ENCODE results near the gene PRDM15. TPM values are rescaled to one million over a fixed set of nuclear protein-coding genes. Genes with fewer than 3 reads are reported as not detected.

The PRDM15 gene
- total RNA-seq, 2 experiments from 2014 or later: 10.4 to 12.0 TPM

GRCh38 chr21:41765973-41766882 lies 112.9 kb downstream of the PRDM15 start:
- Mint-ChIP-seq H3K4me1 (ENCODE audit: low read depth) (peaks cover 42% of the 10 kb centered on the region), H3K27ac (no peak overlapping the region), H3K9me3 (no peaks in the 10 kb centered on the region), H3K36me3 (ENCODE audit: low read depth) (no peaks in the 10 kb centered on the region), H3K4me3 (peak overlapping the region; percentile 86), H3K27me3 (peaks cover 86% of the 10 kb centered on the region)
- Histone ChIP-seq H3K36me3 (ENCODE audit: insufficient read depth, low read length) (no peaks in the 10 kb centered on the region), H3K4me1 (ENCODE audit: insufficient read depth, low read length) (peaks cover 42% of the 10 kb centered on the region), H3K27me3 (ENCODE audit: control insufficient read depth in 1 of 2, insufficient read depth in 2 of 2, low read length in 2 of 2) (peaks cover 52 to 77% of the 10 kb centered on the region in 2 experiments), H3K27ac (ENCODE audit: low read depth in 1 of 2, low read length in 2 of 2) (no peak overlapping the region), H3K4me3 (ENCODE audit: low read length) (peak overlapping the region; percentile 48), H3K9me3 (ENCODE audit: control insufficient read depth in 1 of 2, insufficient read depth in 1 of 2, low read length in 2 of 2) (peaks cover 0 to 10% of the 10 kb centered on the region in 2 experiments)
- no peak for TF ChIP-seq CTCF (IDR thresholded peaks at IDR 0.05)
- DNase-seq (peak in 1 of 14 experiments; percentile 11), ATAC-seq (ENCODE audit: poor library complexity) (no peak)
- ChIA-PET CTCF (no interaction called here), POLR2A (interaction anchor here (0.8 kb wide), 1 partner anchor 431 kb away, joined by 3 read pairs; no protein-coding TSS in a partner anchor)
- intact Hi-C loops (cut with DNase I, micrococcal nuclease): no loop called here

- Histone ChIP-seq H3K4me1 (ENCODE audit: insufficient read depth, low read length) (peaks cover 49% of the 10 kb centered on the region), H3K27me3 (ENCODE audit: control insufficient read depth in 1 of 2, insufficient read depth in 2 of 2, low read length in 2 of 2) (peaks cover 57 to 85% of the 10 kb centered on the region in 2 experiments), H3K27ac (ENCODE audit: low read depth in 1 of 2, low read length in 2 of 2) (no peak overlapping the region), H3K9me3 (ENCODE audit: control insufficient read depth in 1 of 2, insufficient read depth in 1 of 2, low read length in 2 of 2) (peaks cover 0 to 10% of the 10 kb centered on the region in 2 experiments), H3K36me3 (ENCODE audit: insufficient read depth, low read length) (no peaks in the 10 kb centered on the region), H3K4me3 (ENCODE audit: low read length) (no peak overlapping the region)
- Mint-ChIP-seq H3K9me3 (no peaks in the 10 kb centered on the region), H3K4me1 (ENCODE audit: low read depth) (peaks cover 46% of the 10 kb centered on the region), H3K27me3 (peaks cover 86% of the 10 kb centered on the region), H3K27ac (no peak overlapping the region), H3K36me3 (ENCODE audit: low read depth) (no peaks in the 10 kb centered on the region), H3K4me3 (peak overlapping the region; percentile 49)
- intact Hi-C loops (cut with DNase I, micrococcal nuclease): no loop called here
- ATAC-seq (ENCODE audit: poor library complexity) (no peak), DNase-seq (no peak)
- ChIA-PET CTCF (no interaction called here), POLR2A (interaction anchor here (0.8 kb wide), 1 partner anchor 430 kb away, joined by 3 read pairs; no protein-coding TSS in a partner anchor)
- TF ChIP-seq CTCF (IDR thresholded peaks at IDR 0.05): no peak
Observed at GRCh38 chr21:41765420-41765821, 113.7 kb downstream of the PRDM15 start.

- intact Hi-C loops (cut with DNase I, micrococcal nuclease): no loop called here
- H3K4me3 ChIP-seq (ENCODE audit: low read length): no peak overlapping the region
- no peak for DNase-seq
- peaks cover 0 to 10% of the 10 kb centered on the region in 2 experiments for H3K9me3 ChIP-seq (ENCODE audit: control insufficient read depth in 1 of 2, insufficient read depth in 1 of 2, low read length in 2 of 2)
- H3K4me1 ChIP-seq (ENCODE audit: insufficient read depth, low read length): peaks cover 49% of the 10 kb centered on the region
- peaks cover 86% of the 10 kb centered on the region for H3K27me3 Mint-ChIP-seq
- CTCF ChIA-PET: no interaction called here
- peaks cover 46% of the 10 kb centered on the region for H3K4me1 Mint-ChIP-seq (ENCODE audit: low read depth)
- TF ChIP-seq CTCF (IDR thresholded peaks at IDR 0.05): no peak
- peaks cover 62 to 90% of the 10 kb centered on the region in 2 experiments for H3K27me3 ChIP-seq (ENCODE audit: control insufficient read depth in 1 of 2, insufficient read depth in 2 of 2, low read length in 2 of 2)
- POLR2A ChIA-PET: no interaction called here
- no peak for ATAC-seq (ENCODE audit: poor library complexity)
- H3K36me3 Mint-ChIP-seq (ENCODE audit: low read depth): no peaks in the 10 kb centered on the region
- no peaks in the 10 kb centered on the region for H3K36me3 ChIP-seq (ENCODE audit: insufficient read depth, low read length)
- H3K4me3 Mint-ChIP-seq: peak overlapping the region; percentile 49
- no peak overlapping the region for H3K27ac Mint-ChIP-seq
- no peaks in the 10 kb centered on the region for H3K9me3 Mint-ChIP-seq
- no peak overlapping the region for H3K27ac ChIP-seq (ENCODE audit: low read depth in 1 of 2, low read length in 2 of 2)
Observed at GRCh38 chr21:41764558-41765419, 114.4 kb downstream of the PRDM15 start.
